Keratinocyte (primary cell): ENCODE data around the gene NGLY1. TPM values are rescaled to one million over a fixed set of nuclear protein-coding genes. Genes with fewer than 3 reads are reported as not detected.

ENCODE experiments used
- DNase-seq: peaks from one replicate; pipeline ENCODE4 v3.0.0-alpha.2; 2011; ENCODE audit warnings: low read depth, missing footprints, low spot score
- FAIRE-seq: peaks from 2 replicates; lab custom pipeline; 2011; peaks lifted over from hg19 to GRCh38; lab: Jason Lieb, UNC
- H2AFZ ChIP-seq: 2 replicates; pipeline ENCODE4 v1.6.0; 2012; ENCODE audit warnings: low read length, control low read depth, inconsistent platforms; ENCODE audit not compliant: control insufficient read depth
- H3K27ac ChIP-seq: 2 replicates; pipeline ENCODE4 v1.5.1; 2011; ENCODE audit warnings: low read length; ENCODE audit not compliant: control insufficient read depth, insufficient read depth
- H3K27me3 ChIP-seq: 3 replicates; pipeline ENCODE4 v1.6.0; 2011; ENCODE audit warnings: low read length; ENCODE audit not compliant: control insufficient read depth, insufficient read depth; ENCODE audit errors: extremely low read depth
- H3K36me3 ChIP-seq, 2 experiments: 2 replicates in 1 of 2; 3 replicates in 1 of 2; pipeline ENCODE4 v1.5.1; 2011; ENCODE audit warnings: low read length in 2 of 2, mild to moderate bottlenecking in 1 of 2; ENCODE audit not compliant: control insufficient read depth in 2 of 2, insufficient read depth in 2 of 2; ENCODE audit errors: extremely low read depth in 1 of 2
- H3K4me1 ChIP-seq: 3 replicates; pipeline ENCODE4 v1.5.1; 2011; ENCODE audit warnings: low read length; ENCODE audit not compliant: control insufficient read depth, insufficient read depth; ENCODE audit errors: extremely low read depth
- H3K4me2 ChIP-seq: 3 replicates; pipeline ENCODE4 v1.6.0; 2011; ENCODE audit warnings: low read depth, low read length; ENCODE audit not compliant: control insufficient read depth, insufficient read depth; ENCODE audit errors: extremely low read depth
- H3K4me3 ChIP-seq, 3 experiments: fragments of 200-600 bp in 1 of 3; sonication (generic) in 1 of 3; 2 replicates in 2 of 3; 3 replicates in 1 of 3; pipeline ENCODE4 v1.5.1; 2011 to 2016; ENCODE audit warnings: low read length in 3 of 3, mild to moderate bottlenecking in 3 of 3, control low read depth in 2 of 3, inconsistent platforms in 1 of 3, low read depth in 1 of 3, mixed read lengths in 1 of 3, mixed run types in 1 of 3, moderate library complexity in 1 of 3; ENCODE audit not compliant: control insufficient read depth in 2 of 3, insufficient read depth in 2 of 3; ENCODE audit errors: extremely low read depth in 1 of 3
- H3K79me2 ChIP-seq: 2 replicates; pipeline ENCODE4 v1.6.0; 2012; ENCODE audit warnings: low read length; ENCODE audit not compliant: control insufficient read depth, insufficient read depth
- H3K9ac ChIP-seq: 3 replicates; pipeline ENCODE4 v1.6.0; 2011; ENCODE audit warnings: low read length; ENCODE audit not compliant: control insufficient read depth, insufficient read depth; ENCODE audit errors: extremely low read depth
- H3K9me1 ChIP-seq: 3 replicates; pipeline ENCODE4 v1.6.0; 2011; ENCODE audit warnings: low read length; ENCODE audit not compliant: control insufficient read depth, insufficient read depth; ENCODE audit errors: extremely low read depth
- H3K9me3 ChIP-seq: 2 replicates; pipeline ENCODE4 v1.5.1; 2012; ENCODE audit warnings: low read depth, low read length; ENCODE audit not compliant: control insufficient read depth
- H4K20me1 ChIP-seq: 3 replicates; pipeline ENCODE4 v1.6.0; 2011; ENCODE audit warnings: low read length; ENCODE audit not compliant: control insufficient read depth, insufficient read depth; ENCODE audit errors: extremely low read depth
- CTCF ChIP-seq, 3 experiments: IDR thresholded peaks in 1 of 3; conservative IDR thresholded peaks in 1 of 3; optimal IDR thresholded peaks in 1 of 3; 2 replicates in 2 of 3; 3 replicates in 1 of 3; pipeline versions ENCODE3 to v1.5.1; 2011; ENCODE audit warnings: low read length in 3 of 3, mild to moderate bottlenecking in 3 of 3, moderate library complexity in 2 of 3, control low read depth in 1 of 3, inconsistent platforms in 1 of 3; ENCODE audit not compliant: insufficient read depth in 2 of 3; ENCODE audit errors: extremely low read depth in 1 of 3
- EZH2 ChIP-seq: IDR thresholded peaks from one replicate; pipeline ENCODE4 v1.6.1; 2012; ENCODE audit warnings: inconsistent platforms, mild to moderate bottlenecking, low read length, moderate library complexity
- dilution Hi-C: fragments of 300-500 bp; cut with MboI; formaldehyde crosslinking; loops from one replicate; pipeline ENCODE4 v1.7.0; 2020; ENCODE audit warnings: low sequenced_read_pairs; ENCODE audit not compliant: extremely low pct_ligation_motif_present
- polyA plus RNA-seq, 5 experiments: library from polyadenylated mRNA; depleted of rRNA in 3 of 5; stranded (reverse) in 3 of 5; stranded (forward) in 1 of 5; unstranded in 1 of 5; fragments of >200 nt; gene quantifications; 1 replicate in 1 of 5; 2 replicates in 3 of 5; 3 replicates in 1 of 5; pipeline versions ENCODE4 v1.2.1 to v1.2.3, GENCODE V29; 2011 to 2012; ENCODE audit warnings: missing spikeins in 2 of 5, low read depth in 1 of 5, low replicate concordance in 1 of 5

NGLY1 gene
- polyA plus RNA-seq, 1 donor (not counting 4 experiments of a cell fraction or from before 2014, with no cell fraction given) = 19.5 TPM

- no peak overlapping the region for H3K4me2 ChIP-seq
- H3K9ac ChIP-seq = no peak overlapping the region
- H3K36me3 ChIP-seq = no peaks in the 10 kb centered on the region
- no peak overlapping the region for H3K4me3 ChIP-seq
- no peaks in the 10 kb centered on the region for H3K79me2 ChIP-seq
- H3K9me3 ChIP-seq = no peaks in the 10 kb centered on the region
- no peaks in the 10 kb centered on the region for H3K9me1 ChIP-seq
- no peak overlapping the region for H3K27ac ChIP-seq
- DNase-seq (no peak), FAIRE-seq (no peak)
- no peak for TF ChIP-seq EZH2
- dilution Hi-C loops = no loop called here
- H3K4me1 ChIP-seq = no peaks in the 10 kb centered on the region
- H2AFZ ChIP-seq = no peak overlapping the region
- H3K27me3 ChIP-seq = no peaks in the 10 kb centered on the region
- no peaks in the 10 kb centered on the region for H4K20me1 ChIP-seq
Measured at GRCh38 chr3:25677121-25677520, 106.1 kb downstream of the NGLY1 start.

GRCh38 chr3:25674670-25675069 lies 108.6 kb downstream of the NGLY1 start:
- Histone ChIP-seq H3K9ac (no peak overlapping the region), H3K9me3 (no peaks in the 10 kb centered on the region), H3K4me2 (no peak overlapping the region), H3K4me1 (no peaks in the 10 kb centered on the region), H3K27me3 (no peaks in the 10 kb centered on the region), H3K79me2 (no peaks in the 10 kb centered on the region), H3K36me3 (no peaks in the 10 kb centered on the region), H2AFZ (no peak overlapping the region), H3K9me1 (no peaks in the 10 kb centered on the region), H3K27ac (no peak overlapping the region), H3K4me3 (no peak overlapping the region), H4K20me1 (no peaks in the 10 kb centered on the region)
- no peak for DNase-seq
- dilution Hi-C loops = no loop called here
- no peak for FAIRE-seq
- TF ChIP-seq EZH2 = no peak
- no peak for TF ChIP-seq CTCF (optimal IDR thresholded peaks at IDR 0.05 in 1 of 3, IDR thresholded peaks at IDR 0.05 in 1 of 3, conservative IDR thresholded peaks at IDR 0.05 in 1 of 3; ENCODE audit: extremely low read depth in 1 of 3, insufficient read depth in 2 of 3, low read length in 3 of 3)

- Histone ChIP-seq H3K9me1 (no peaks in the 10 kb centered on the region), H3K4me2 (no peak overlapping the region), H3K27me3 (no peaks in the 10 kb centered on the region), H3K4me3 (no peak overlapping the region), H3K36me3 (no peaks in the 10 kb centered on the region), H3K27ac (no peak overlapping the region), H4K20me1 (no peaks in the 10 kb centered on the region), H3K79me2 (no peaks in the 10 kb centered on the region), H3K9ac (no peak overlapping the region), H2AFZ (no peak overlapping the region), H3K9me3 (no peaks in the 10 kb centered on the region), H3K4me1 (no peaks in the 10 kb centered on the region)
- no peak for DNase-seq
- dilution Hi-C loops = no loop called here
- TF ChIP-seq CTCF (optimal IDR thresholded peaks at IDR 0.05 in 1 of 3, IDR thresholded peaks at IDR 0.05 in 1 of 3, conservative IDR thresholded peaks at IDR 0.05 in 1 of 3; ENCODE audit: extremely low read depth in 1 of 3, insufficient read depth in 2 of 3, low read length in 3 of 3) = no peak
- FAIRE-seq = no peak
Measured at GRCh38 chr3:25673738-25674298, 109.4 kb downstream of the NGLY1 start.
